ENCODE data around the gene COQ8B. TPM values are rescaled to one million over a fixed set of nuclear protein-coding genes. Genes with fewer than 3 reads are reported as not detected.

Gene COQ8B
- 34.6 and 36.7 TPM in 2 replicates for total RNA-seq

DNA sequence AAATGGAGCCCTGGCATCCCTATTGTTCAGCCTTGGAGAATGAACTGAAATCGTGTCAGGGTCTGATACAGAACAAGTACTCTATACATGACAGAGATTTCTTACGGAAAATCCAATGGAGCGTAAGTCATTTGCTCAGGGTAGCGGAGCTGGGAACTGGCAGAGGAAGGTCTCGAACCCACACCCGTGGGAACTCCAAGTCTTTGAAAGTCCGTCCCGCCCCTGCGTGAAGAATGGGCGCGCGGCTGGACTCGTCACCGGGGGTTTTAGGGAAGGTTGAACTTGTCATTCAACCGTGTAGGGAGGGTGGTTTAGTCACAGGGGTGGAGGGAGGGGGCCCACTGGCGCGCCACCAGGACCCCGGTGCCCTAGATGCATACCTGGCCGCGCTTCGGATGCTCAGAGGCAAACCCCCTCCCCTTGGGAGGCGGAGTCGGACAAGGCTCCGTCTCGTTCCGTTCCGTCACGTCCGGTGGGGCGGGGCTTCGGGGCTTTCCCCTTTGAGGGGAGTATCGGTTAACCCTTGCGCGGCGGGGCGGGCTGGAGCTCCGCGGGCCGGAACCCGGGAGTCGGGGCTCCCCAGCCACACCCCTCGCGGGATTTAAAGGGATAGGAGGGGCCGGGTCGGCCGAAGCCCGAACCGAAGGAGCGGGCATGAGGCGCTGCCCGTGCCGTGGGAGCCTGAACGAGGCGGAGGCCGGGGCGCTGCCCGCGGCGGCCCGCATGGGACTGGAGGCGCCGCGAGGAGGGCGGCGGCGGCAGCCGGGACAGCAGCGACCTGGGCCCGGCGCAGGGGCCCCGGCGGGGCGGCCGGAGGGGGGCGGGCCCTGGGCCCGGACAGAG lies at the start of gene COQ8B, which contains the start of gene ITPKC:
Gene COQ8B, minus strand, starts transcription at position 405 of the 843 bp plus-strand sequence. CDS start 2,254 bp downstream, outside the sequence.
Gene ITPKC, plus strand, starts transcription at position 631 of the 843 bp plus-strand sequence. Its CDS starts 24 bp downstream, at position 655.

DNA sequence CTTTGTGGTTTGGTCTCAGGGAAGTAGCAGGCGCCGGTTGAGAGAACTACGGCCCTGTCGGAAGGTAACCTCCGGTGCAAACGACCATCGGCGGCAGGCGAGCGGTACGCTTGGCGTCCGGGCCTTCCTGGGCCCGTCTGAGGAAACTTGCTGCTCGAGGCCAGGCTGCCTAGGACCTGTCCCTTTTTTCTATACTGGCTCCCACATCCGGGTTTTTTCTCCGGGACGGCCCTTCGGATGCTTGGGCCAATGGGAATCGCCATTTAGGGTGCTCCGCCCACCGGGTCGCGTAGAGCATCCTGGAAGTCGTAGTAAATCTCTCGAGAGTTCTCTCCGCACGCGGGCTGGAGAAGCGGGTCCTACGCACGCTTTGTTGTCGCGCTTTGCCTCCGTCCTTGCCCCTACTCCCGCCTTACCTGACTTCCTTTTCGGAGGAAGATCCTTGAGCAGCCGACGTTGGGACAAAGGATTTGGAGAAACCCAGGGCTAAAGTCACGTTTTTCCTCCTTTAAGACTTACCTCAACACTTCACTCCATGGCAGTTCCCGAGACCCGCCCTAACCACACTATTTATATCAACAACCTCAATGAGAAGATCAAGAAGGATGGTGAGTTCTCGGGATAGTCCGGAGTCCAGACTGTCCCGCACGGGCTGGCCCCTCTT lies 34.3 kb upstream of the COQ8B start, which contains the start of gene SNRPA:
Gene SNRPA, plus strand, starts transcription at position 330 of the 664 bp plus-strand sequence. Its CDS starts 206 bp downstream, at position 536.

DNA sequence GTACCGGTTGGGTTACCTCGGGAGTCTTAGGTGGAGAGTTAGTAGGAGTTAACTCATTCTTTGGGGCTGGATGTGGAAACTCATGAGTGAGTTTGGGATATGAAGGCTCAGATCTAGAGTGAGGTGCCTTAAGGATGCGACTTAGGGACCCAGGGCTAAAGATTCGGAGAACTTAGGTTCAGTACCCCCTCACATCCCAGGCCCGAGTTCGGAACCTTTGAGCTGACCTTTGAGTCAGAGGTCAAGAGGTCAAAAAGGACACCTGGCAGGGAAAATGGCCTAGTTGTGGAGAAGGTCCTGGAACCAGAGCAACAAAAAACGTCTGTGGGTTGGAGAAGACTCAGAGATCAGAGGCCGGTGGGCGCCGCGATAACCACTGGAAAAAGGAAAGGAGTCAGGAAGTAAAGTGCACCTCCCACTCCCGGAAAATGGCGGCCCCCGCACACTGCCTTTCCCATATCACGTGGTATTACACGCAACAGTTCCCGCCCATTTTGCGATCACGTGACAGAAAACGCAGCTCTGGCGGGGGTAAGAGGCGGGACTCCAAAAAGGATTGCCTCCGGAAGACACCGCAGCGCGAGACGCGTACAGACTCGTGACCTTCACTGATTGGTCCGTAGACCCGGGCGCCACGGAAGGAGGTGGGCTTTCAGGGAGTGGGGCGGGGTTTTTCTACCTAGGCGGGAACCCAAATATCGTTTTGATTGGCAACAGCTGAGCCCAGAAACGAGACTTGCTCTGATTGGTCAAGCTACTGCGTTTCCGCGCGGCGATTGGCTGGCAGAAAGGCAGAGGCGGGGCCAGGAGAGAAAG lies 33.6 kb upstream of the COQ8B start, which contains the start of gene ACTMAP:
Gene ACTMAP, minus strand, starts transcription at position 420 of the 816 bp plus-strand sequence. CDS start 674 bp downstream, outside the sequence.

DNA sequence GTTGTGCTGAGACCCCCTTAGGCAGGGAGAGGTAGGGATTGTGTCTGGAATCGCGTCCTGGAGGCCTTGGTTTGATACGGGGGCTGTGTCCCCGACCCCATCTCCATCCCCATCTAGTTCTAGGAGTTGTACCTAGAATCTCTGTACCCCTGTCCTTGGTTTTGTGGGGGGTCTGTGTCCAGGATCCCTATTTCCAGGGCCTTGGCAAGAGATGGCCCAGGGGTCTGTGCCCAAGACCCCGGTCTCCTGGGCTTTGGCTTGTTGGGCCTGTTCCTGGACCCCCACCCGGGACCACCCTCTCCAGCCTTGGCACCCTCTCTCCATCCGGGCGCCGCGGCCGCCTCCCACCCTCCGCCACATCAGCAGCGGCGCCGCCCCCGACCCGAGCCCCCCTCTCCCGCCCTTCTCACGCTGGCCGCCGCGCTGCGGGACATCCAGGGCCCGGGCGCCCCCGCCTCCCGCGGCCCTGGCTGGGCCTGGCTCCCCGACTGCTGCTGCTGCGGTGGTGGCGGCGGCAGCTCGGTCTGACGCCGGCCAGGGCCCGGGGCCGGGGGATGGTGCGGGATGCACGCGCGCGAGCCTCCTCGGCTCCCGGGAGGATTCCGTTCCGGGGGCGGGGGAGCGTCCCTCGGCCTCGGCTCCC lies 26.5 kb downstream of the COQ8B start, which contains the start of gene NUMBL:
Gene NUMBL, minus strand, starts transcription at position 602 of the 643 bp plus-strand sequence. Its CDS starts 168 bp downstream, at position 434.

Other genes starting within 250 kb of the COQ8B start
- 2.4 and 2.8 TPM in 2 replicates for gene SPTBN4, start 249.9 kb downstream of the COQ8B start, total RNA-seq
- gene SHKBP1, start 140.0 kb downstream of the COQ8B start, total RNA-seq: 14.5 and 25.6 TPM in 2 replicates
- 14.5 and 16.1 TPM in 2 replicates for gene LTBP4, start 115.5 kb downstream of the COQ8B start, total RNA-seq
- gene NUMBL, start 26.2 kb downstream of the COQ8B start, total RNA-seq: 22.6 and 40.8 TPM in 2 replicates
- 10.4 and 11.8 TPM in 2 replicates for gene ITPKC, start 226 bp upstream of the COQ8B start, total RNA-seq
- 0.53 and 0.56 TPM in 2 replicates for gene ACTMAP, start 33.6 kb upstream of the COQ8B start, total RNA-seq
- gene SNRPA, start 34.3 kb upstream of the COQ8B start, total RNA-seq: 47.2 and 51.1 TPM in 2 replicates
- gene MIA, start 58.6 kb upstream of the COQ8B start, total RNA-seq: 0.66 TPM in 1 of 2 replicates, not detected in the other
- gene RAB4B, start 61.4 kb upstream of the COQ8B start, total RNA-seq: 7.0 and 8.5 TPM in 2 replicates
- 83.9 and 90.5 TPM in 2 replicates for gene EGLN2, start 82.3 kb upstream of the COQ8B start, total RNA-seq
- gene CYP2A6, start 133.6 kb upstream of the COQ8B start, total RNA-seq: not detected in 2 replicates
- not detected in 2 replicates for gene CYP2A7, start 165.3 kb upstream of the COQ8B start, total RNA-seq

All from aortic smooth muscle cell (primary cell).